Loucy (cell line): ENCODE data around the gene ADORA3.

Source experiments
- H2AFZ ChIP-seq: fragments of 200-600 bp; sonication (generic); 2 replicates; pipeline ENCODE4 v1.6.0; 2016; ENCODE audit warnings: antibody characterized with exemption, mild to moderate bottlenecking, low read length, moderate library complexity
- H3F3A ChIP-seq: fragments of 200-600 bp; 2 replicates; pipeline ENCODE4 v1.6.0; 2016; ENCODE audit warnings: antibody characterized with exemption, low read depth, mild to moderate bottlenecking
- H3K27me3 ChIP-seq: fragments of 200-600 bp; sonication (generic); 2 replicates; pipeline ENCODE4 v1.6.1; 2014; ENCODE audit warnings: low read length, mild to moderate bottlenecking; ENCODE audit not compliant: insufficient read depth, poor library complexity, severe bottlenecking
- H3K36me3 ChIP-seq: fragments of 200-600 bp; sonication (generic); 2 replicates; pipeline ENCODE4 v1.6.1; 2016; ENCODE audit warnings: low read length; ENCODE audit not compliant: insufficient read depth
- H3K4me1 ChIP-seq: fragments of 200-600 bp; sonication (generic); 2 replicates; pipeline ENCODE4 v1.5.1; 2014; ENCODE audit warnings: low read length, mild to moderate bottlenecking; ENCODE audit not compliant: insufficient read depth, poor library complexity, severe bottlenecking
- H3K4me2 ChIP-seq: fragments of 200-600 bp; sonication (generic); 2 replicates; pipeline ENCODE4 v1.6.0; 2014; ENCODE audit warnings: antibody characterized with exemption, low read length, low read depth, mild to moderate bottlenecking; ENCODE audit not compliant: poor library complexity, severe bottlenecking
- H3K4me3 ChIP-seq: fragments of 200-600 bp; sonication (generic); 2 replicates; pipeline ENCODE4 v1.5.1; 2014; ENCODE audit warnings: low read length, mild to moderate bottlenecking, mixed read lengths; ENCODE audit not compliant: poor library complexity, severe bottlenecking
- H3K79me2 ChIP-seq: fragments of 200-600 bp; sonication (generic); 2 replicates; pipeline ENCODE4 v1.6.1; 2014; ENCODE audit warnings: low read length; ENCODE audit not compliant: insufficient read depth
- H3K9ac ChIP-seq: fragments of 200-600 bp; sonication (generic); 2 replicates; pipeline ENCODE4 v1.6.0; 2014; ENCODE audit warnings: mild to moderate bottlenecking, low read depth, low read length, moderate library complexity; ENCODE audit not compliant: poor library complexity, severe bottlenecking
- H3K9me2 ChIP-seq: fragments of 200-600 bp; sonication (generic); replicated peaks from 2 replicates; pipeline ENCODE4 v1.6.1; 2016; ENCODE audit warnings: low read depth, low read length, mixed read lengths
- H3K9me3 ChIP-seq: fragments of 200-600 bp; sonication (generic); 2 replicates; pipeline ENCODE4 v1.6.1; 2014; ENCODE audit warnings: mild to moderate bottlenecking, antibody characterized with exemption, low read length, low read depth; ENCODE audit not compliant: insufficient read depth
- H4K20me1 ChIP-seq: fragments of 200-600 bp; sonication (generic); 2 replicates; pipeline ENCODE4 v1.6.0; 2014; ENCODE audit warnings: antibody characterized with exemption, low read length, mild to moderate bottlenecking; ENCODE audit not compliant: insufficient read depth, poor library complexity, severe bottlenecking
- EZH2phosphoT487 ChIP-seq: fragments of 200-600 bp; IDR thresholded peaks from 2 replicates; pipeline ENCODE4 v1.6.1; 2018; ENCODE audit warnings: antibody characterized with exemption, mild to moderate bottlenecking, moderate library complexity, borderline replicate concordance
- TF ChIP-seq, protein P1 (sequence below): fragments of 200-600 bp; sonication (generic); conservative IDR thresholded peaks from 2 replicates; pipeline ENCODE4 v1.5.1; 2014; ENCODE audit warnings: mild to moderate bottlenecking, antibody characterized with exemption, low read length

ADORA3 gene

DNA sequence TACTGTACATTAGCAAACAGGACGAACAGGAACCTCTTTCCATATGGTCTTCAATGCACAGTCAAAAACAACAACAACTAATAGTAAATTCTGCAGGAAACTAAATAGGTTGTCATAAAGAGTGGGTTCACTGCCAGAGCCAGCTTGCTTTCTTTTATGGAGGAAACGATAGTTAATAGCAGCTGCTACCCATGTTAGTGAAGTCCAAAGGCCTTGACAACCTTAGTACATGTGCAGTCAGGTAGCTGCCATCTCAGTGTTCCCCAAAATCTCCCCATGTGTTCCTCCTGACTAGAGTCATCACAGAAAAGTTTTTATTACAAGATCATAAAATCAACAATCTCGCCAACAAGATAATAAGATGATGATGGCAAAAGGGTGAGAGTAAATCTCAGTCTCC, 16.6 kb upstream of the ADORA3 start:
- H3K4me2 ChIP-seq, result no peak overlapping the region
- H3K27me3 ChIP-seq, result no peaks in the 10 kb centered on the region
- peaks cover 7% of the 10 kb centered on the region; the same call in 1 of the 2 replicates for H3K79me2 ChIP-seq
- no peaks in the 10 kb centered on the region for H3K9me2 ChIP-seq
- peaks cover 11% of the 10 kb centered on the region; the same call in 1 of the 2 replicates for H3F3A ChIP-seq
- H3K4me1 ChIP-seq, result peaks cover 31% of the 10 kb centered on the region
- H2AFZ ChIP-seq, result no peak overlapping the region
- no peaks in the 10 kb centered on the region for H4K20me1 ChIP-seq
- H3K9me3 ChIP-seq, result no peaks in the 10 kb centered on the region
- no peak overlapping the region for H3K9ac ChIP-seq
- H3K36me3 ChIP-seq, result no peaks in the 10 kb centered on the region
- TF ChIP-seq EZH2phosphoT487, result no peak
- TF ChIP-seq, protein P1, sequence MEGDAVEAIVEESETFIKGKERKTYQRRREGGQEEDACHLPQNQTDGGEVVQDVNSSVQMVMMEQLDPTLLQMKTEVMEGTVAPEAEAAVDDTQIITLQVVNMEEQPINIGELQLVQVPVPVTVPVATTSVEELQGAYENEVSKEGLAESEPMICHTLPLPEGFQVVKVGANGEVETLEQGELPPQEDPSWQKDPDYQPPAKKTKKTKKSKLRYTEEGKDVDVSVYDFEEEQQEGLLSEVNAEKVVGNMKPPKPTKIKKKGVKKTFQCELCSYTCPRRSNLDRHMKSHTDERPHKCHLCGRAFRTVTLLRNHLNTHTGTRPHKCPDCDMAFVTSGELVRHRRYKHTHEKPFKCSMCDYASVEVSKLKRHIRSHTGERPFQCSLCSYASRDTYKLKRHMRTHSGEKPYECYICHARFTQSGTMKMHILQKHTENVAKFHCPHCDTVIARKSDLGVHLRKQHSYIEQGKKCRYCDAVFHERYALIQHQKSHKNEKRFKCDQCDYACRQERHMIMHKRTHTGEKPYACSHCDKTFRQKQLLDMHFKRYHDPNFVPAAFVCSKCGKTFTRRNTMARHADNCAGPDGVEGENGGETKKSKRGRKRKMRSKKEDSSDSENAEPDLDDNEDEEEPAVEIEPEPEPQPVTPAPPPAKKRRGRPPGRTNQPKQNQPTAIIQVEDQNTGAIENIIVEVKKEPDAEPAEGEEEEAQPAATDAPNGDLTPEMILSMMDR, result no peak
- H3K4me3 ChIP-seq, result no peak overlapping the region

DNA sequence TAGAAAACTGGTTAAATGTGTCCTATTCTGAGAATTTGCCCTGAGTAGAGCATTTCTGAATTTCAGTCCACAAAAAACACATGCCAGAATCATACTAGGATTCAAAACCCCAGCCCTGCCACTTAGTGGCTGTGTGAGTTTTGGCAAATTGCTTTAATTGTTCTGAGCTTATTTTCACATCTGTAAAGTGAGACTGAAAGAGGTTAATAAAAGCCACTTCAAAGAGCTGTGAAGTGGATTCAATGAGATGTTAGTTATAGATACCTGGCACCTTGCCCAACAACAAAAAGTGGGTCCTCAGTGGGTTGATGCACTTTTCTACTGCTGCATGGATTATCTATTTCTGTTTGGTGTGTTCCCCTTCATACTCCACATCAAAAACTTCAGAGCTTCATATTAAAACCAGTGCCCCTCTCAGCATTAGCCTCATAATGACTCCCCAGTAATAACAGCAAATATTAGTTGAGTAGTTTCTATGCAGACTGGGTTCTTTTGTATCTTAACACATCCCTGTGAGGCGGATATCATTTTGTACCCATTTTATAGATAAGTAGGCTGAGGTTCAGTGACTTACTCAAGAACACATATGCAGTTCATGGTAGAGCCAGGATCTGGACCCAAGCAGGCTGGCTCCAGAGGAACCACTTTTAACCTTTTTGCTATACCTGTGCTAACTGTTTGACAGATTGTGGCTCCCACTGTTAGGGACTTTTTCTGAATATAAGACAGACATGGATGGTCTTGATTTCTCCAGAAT, 14.2 kb upstream of the ADORA3 start:
- Histone ChIP-seq H2AFZ (no peak overlapping the region), H3K4me3 (peak overlapping the region; percentile 76), H3K4me2 (peak overlapping the region; percentile 80), H3K9ac (peak overlapping the region; percentile 71), H3K9me3 (no peaks in the 10 kb centered on the region), H3K36me3 (no peaks in the 10 kb centered on the region), H4K20me1 (no peaks in the 10 kb centered on the region), H3K9me2 (no peaks in the 10 kb centered on the region), H3F3A (peaks cover 11% of the 10 kb centered on the region; the same call in 1 of the 2 replicates), H3K4me1 (peaks cover 52% of the 10 kb centered on the region), H3K27me3 (no peaks in the 10 kb centered on the region), H3K79me2 (peaks cover 18% of the 10 kb centered on the region; the same call in 1 of the 2 replicates)
- TF ChIP-seq EZH2phosphoT487, result no peak
- TF ChIP-seq, protein P1, result peak; percentile 30

DNA sequence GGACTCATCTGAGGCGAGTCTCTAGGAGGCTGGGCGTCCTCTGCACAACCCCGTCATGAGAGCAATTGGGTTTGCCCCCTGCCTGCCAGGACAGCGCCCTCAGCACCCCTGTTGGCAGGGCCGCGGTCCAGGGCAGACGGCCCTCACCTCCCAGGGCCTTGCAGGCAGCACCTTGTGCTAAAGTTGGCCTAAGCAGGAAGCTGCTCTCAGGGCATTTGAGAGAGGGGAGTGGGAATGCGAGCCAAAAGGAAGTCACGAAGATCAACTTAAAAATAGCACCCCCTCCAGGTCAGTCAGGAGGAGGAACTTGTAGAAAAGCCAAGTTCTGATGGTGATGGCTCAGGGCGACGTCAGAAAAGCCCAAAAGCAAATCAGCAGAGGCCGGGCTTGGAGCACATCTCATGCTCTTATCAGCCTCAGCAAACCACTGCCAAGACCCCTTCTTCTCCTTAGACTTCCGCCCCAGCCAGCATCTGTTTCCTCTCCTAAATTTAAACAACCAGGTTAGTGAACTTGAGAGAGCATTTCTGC, 12.6 kb upstream of the ADORA3 start:
- Histone ChIP-seq H3K4me1 (peaks cover 68% of the 10 kb centered on the region), H3K36me3 (no peaks in the 10 kb centered on the region), H3K9me3 (no peaks in the 10 kb centered on the region), H3K4me2 (peak overlapping the region; percentile 85), H3K79me2 (peaks cover 18% of the 10 kb centered on the region; the same call in 1 of the 2 replicates), H3K27me3 (no peaks in the 10 kb centered on the region), H3K9ac (peak overlapping the region; percentile 83), H3K9me2 (no peaks in the 10 kb centered on the region), H2AFZ (peak overlapping the region; percentile 62), H3F3A (peaks cover 11% of the 10 kb centered on the region; the same call in 1 of the 2 replicates), H3K4me3 (peak overlapping the region; percentile 76), H4K20me1 (no peaks in the 10 kb centered on the region)
- TF ChIP-seq EZH2phosphoT487, result no peak
- TF ChIP-seq, protein P1, result peak; percentile 71
